Suprapubic skin (tissue), 4 donors: ENCODE measurements around the gene TRPV4.

Experiments
- CTCF ChIP-seq, 2 donors: fragments of 200-600 bp in 1 of 2; fragments of 450-650 bp in 1 of 2; sonication (generic) in 1 of 2; IDR thresholded peaks; one replicate each; pipeline ENCODE4 v1.5.1; 2016 to 2019; ENCODE audit warnings: antibody characterized with exemption in 2 of 2, mild to moderate bottlenecking in 1 of 2, moderate library complexity in 1 of 2
- EP300 ChIP-seq: sonication (generic); formaldehyde crosslinking; IDR thresholded peaks from one replicate; pipeline ENCODE4 v1.6.1; 2017; ENCODE audit warnings: antibody characterized with exemption
- POLR2A ChIP-seq, 2 donors: fragments of 450-650 bp; IDR thresholded peaks; one replicate each; pipeline ENCODE4 v1.6.1; 2017; ENCODE audit warnings: antibody characterized with exemption in 2 of 2, mild to moderate bottlenecking in 2 of 2, moderate library complexity in 2 of 2
- POLR2AphosphoS5 ChIP-seq, 3 donors: sonication (generic); formaldehyde crosslinking; IDR thresholded peaks; one replicate each; pipeline ENCODE4 v1.6.1; 2017; ENCODE audit warnings: antibody characterized with exemption in 3 of 3

DNA sequence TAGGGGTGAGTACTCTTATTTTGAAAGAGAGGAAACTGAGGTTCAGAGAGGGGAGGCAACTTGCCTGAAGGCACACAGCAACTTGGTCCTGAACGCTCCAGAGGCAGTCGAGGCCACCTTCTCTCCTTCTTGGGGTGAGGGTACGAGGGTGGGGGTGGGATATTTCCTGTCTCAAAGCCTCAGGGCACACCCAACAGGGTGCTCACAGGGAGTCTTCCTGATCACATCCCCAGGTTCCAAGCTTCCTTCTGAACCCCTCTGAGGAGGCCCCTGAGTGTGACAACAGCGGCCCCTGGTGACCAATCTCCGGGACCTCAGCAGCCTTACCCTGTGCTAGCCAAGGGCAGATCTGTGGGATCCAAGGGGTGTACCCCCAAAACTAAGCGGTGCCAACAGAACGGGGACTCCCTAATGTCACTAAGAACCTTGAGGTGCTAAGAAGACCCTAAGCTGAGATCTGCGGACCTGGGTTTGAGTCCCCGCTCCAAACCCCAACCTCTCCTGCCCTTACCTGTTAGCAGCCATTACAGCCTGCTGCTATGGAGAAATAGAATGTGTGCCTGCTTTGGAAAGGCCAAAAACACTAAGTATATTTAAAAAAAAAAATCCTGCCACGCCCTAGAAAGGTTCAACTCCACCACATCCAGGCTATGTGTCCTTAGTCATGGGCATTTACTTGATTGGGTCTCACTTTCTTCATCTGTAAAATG, 57.9 kb downstream of the TRPV4 start:
- TF ChIP-seq CTCF (IDR thresholded peaks at IDR 0.05) (peak; percentile 69 to 83), POLR2A (IDR thresholded peaks at IDR 0.05) (no peak), POLR2AphosphoS5 (IDR thresholded peaks at IDR 0.05) (no peak), EP300 (no peak)
